Caco-2 (cell line): Measurements from ENCODE around the gene ABHD12. TPM values are rescaled to one million over a fixed set of nuclear protein-coding genes. Genes with fewer than 3 reads are reported as not detected.

Experiments
- BruUV-seq: library from RNA; stranded (reverse); fragments of 400-500 nt; replicated peaks from 2 replicates; lab custom pipeline; 2021; lab: Mats Ljungman, UMichigan
- CTCF ChIA-PET: fragments of 300-600 bp; sonication (Branson Sonifier 250); formaldehyde crosslinking; loops from one replicate; lab custom pipeline; 2022; ENCODE audit warnings: antibody characterized with exemption; lab: Charles Lee
- POLR2A ChIA-PET: fragments of 300-600 bp; sonication (Branson Sonifier 250); formaldehyde crosslinking; loops from one replicate; lab custom pipeline; 2022; ENCODE audit warnings: antibody characterized with exemption; lab: Charles Lee
- DNase-seq, 2 experiments: peaks; one replicate each; pipeline versions ENCODE4 v3.0.0 to v3.0.0-alpha.2; 2020 to 2022
- H3K27me3 ChIP-seq: replicated peaks from 2 replicates; pipeline ENCODE4 v1.6.0; 2011; ENCODE audit warnings: low read length; ENCODE audit not compliant: control insufficient read depth, insufficient read depth
- H3K36me3 ChIP-seq: 2 replicates; pipeline ENCODE4 v1.5.1; 2011; ENCODE audit warnings: low read length; ENCODE audit not compliant: control insufficient read depth, insufficient read depth
- H3K4me1 ChIP-seq: fragments of 250-450 bp; sonication (Bioruptor Pico); 2 replicates; pipeline ENCODE4 v1.5.1; 2020; ENCODE audit warnings: mild to moderate bottlenecking
- H3K4me3 ChIP-seq: 2 replicates; pipeline ENCODE4 v1.5.1; 2011; ENCODE audit warnings: low read depth, mild to moderate bottlenecking, control low read depth, low read length
- H3K9me3 ChIP-seq: fragments of 250-450 bp; sonication (Bioruptor Pico); 2 replicates; pipeline ENCODE4 v1.5.1; 2020; ENCODE audit warnings: mild to moderate bottlenecking, moderate library complexity
- H3K27ac Mint-ChIP-seq: one replicate; pipeline ENCODE4 v1.8.0; 2022; ENCODE audit warnings: mixed read lengths; ENCODE audit not compliant: unreplicated experiment
- H3K27me3 Mint-ChIP-seq: one replicate; pipeline ENCODE4 v1.8.0; 2022; ENCODE audit warnings: mixed read lengths; ENCODE audit not compliant: insufficient read depth, unreplicated experiment
- H3K36me3 Mint-ChIP-seq: one replicate; pipeline ENCODE4 v1.8.0; 2022; ENCODE audit warnings: mild to moderate bottlenecking, mixed read lengths; ENCODE audit not compliant: insufficient read depth, unreplicated experiment
- H3K4me1 Mint-ChIP-seq: one replicate; pipeline ENCODE4 v1.8.0; 2022; ENCODE audit warnings: low read depth, mixed read lengths; ENCODE audit not compliant: unreplicated experiment
- H3K4me3 Mint-ChIP-seq: one replicate; pipeline ENCODE4 v1.8.0; 2022; ENCODE audit warnings: mild to moderate bottlenecking, moderate library complexity, mixed read lengths; ENCODE audit not compliant: unreplicated experiment
- H3K9me3 Mint-ChIP-seq: one replicate; pipeline ENCODE4 v1.8.0; 2022; ENCODE audit warnings: mixed read lengths; ENCODE audit not compliant: unreplicated experiment
- intact Hi-C: fragments of 100-400 bp; cut with micrococcal nuclease; formaldehyde crosslinking; loops from one replicate; pipeline ENCODE4 v1.10.0; 2022; ENCODE audit not compliant: unreplicated experiment
- total RNA-seq: library from RNA; stranded (reverse); gene quantifications from 2 replicates; pipeline ENCODE4 v1.2.3, GENCODE V29; 2022
- TF ChIP-seq, protein P1 (sequence below), 2 experiments: fragments of 200-600 bp in 1 of 2; IDR thresholded peaks; 1 replicate in 1 of 2; 2 replicates in 1 of 2; pipeline versions ENCODE4 v1.5.1 to v1.8.0; 2011 to 2022; ENCODE audit warnings: antibody characterized with exemption in 1 of 2, control low read depth in 1 of 2, inconsistent platforms in 1 of 2, low read depth in 1 of 2, low read length in 1 of 2, mild to moderate bottlenecking in 1 of 2, moderate library complexity in 1 of 2; ENCODE audit not compliant: insufficient read depth in 1 of 2, severe bottlenecking in 1 of 2, unreplicated experiment in 1 of 2

ABHD12 gene
- total RNA-seq, 1 experiment from 2014 or later, result 104 TPM

- H3K9me3 ChIP-seq, result no peaks in the 10 kb centered on the region
- Mint-ChIP-seq H3K4me1 (no peaks in the 10 kb centered on the region), H3K9me3 (no peaks in the 10 kb centered on the region), H3K36me3 (peaks cover 85% of the 10 kb centered on the region), H3K27ac (peak overlapping the region; percentile 65), H3K4me3 (no peak overlapping the region), H3K27me3 (no peaks in the 10 kb centered on the region)
- peaks cover 4% of the 10 kb centered on the region; the same call in 1 of the 2 replicates for H3K36me3 ChIP-seq
- BruUV-seq, result no TSS peak
- H3K4me3 ChIP-seq, result no peak overlapping the region
- no peaks in the 10 kb centered on the region for H3K27me3 ChIP-seq
- CTCF ChIA-PET, result interaction anchor here (0.5 to 1.5 kb wide), 4 partner anchors 47 to 480 kb away, joined by 3 to 6 read pairs (median 4); no protein-coding TSS in a partner anchor
- intact Hi-C loops, result loop anchor here (5.0 to 10.0 kb wide), 2 partner anchors 108 to 281 kb away; no protein-coding TSS in a partner anchor
- DNase-seq, result no peak
- no peaks in the 10 kb centered on the region for H3K4me1 ChIP-seq
- TF ChIP-seq, protein P1, sequence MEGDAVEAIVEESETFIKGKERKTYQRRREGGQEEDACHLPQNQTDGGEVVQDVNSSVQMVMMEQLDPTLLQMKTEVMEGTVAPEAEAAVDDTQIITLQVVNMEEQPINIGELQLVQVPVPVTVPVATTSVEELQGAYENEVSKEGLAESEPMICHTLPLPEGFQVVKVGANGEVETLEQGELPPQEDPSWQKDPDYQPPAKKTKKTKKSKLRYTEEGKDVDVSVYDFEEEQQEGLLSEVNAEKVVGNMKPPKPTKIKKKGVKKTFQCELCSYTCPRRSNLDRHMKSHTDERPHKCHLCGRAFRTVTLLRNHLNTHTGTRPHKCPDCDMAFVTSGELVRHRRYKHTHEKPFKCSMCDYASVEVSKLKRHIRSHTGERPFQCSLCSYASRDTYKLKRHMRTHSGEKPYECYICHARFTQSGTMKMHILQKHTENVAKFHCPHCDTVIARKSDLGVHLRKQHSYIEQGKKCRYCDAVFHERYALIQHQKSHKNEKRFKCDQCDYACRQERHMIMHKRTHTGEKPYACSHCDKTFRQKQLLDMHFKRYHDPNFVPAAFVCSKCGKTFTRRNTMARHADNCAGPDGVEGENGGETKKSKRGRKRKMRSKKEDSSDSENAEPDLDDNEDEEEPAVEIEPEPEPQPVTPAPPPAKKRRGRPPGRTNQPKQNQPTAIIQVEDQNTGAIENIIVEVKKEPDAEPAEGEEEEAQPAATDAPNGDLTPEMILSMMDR (IDR thresholded peaks at IDR 0.05; ENCODE audit: insufficient read depth in 1 of 2, low read depth in 1 of 2, low read length in 1 of 2, severe bottlenecking in 1 of 2, unreplicated experiment in 1 of 2), result no peak
- POLR2A ChIA-PET, result no interaction called here
Measured at GRCh38 chr20:25293910-25294458, 96.7 kb downstream of the ABHD12 start.

DNA sequence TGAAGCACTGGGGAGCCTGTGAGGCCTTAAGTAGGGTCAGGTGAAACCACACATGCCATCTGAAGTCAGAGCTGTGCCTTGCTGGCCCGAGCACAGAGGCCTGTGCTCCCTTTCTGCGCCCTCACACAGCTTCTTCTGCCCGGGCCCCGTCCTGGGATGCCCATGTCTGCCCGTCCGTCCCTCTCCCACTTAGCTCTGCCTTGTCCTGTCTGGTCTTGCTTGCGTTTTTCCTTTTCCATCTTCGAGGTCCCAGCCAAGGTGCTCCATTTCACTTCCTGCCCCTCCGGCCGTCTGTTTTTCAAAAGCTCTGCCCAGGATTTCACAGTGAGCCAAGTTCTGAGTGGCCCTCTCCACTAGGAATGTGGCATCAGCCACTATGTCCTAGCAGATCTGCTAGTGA, 97.1 kb downstream of the ABHD12 start:
- no TSS peak for BruUV-seq
- Histone ChIP-seq H3K4me1 (no peaks in the 10 kb centered on the region), H3K36me3 (peaks cover 4% of the 10 kb centered on the region; the same call in 1 of the 2 replicates), H3K4me3 (no peak overlapping the region), H3K27me3 (no peaks in the 10 kb centered on the region), H3K9me3 (no peaks in the 10 kb centered on the region)
- TF ChIP-seq, protein P1 (IDR thresholded peaks at IDR 0.05; ENCODE audit: insufficient read depth in 1 of 2, low read depth in 1 of 2, low read length in 1 of 2, severe bottlenecking in 1 of 2, unreplicated experiment in 1 of 2), result no peak
- no peaks in the 10 kb centered on the region for H3K4me1 Mint-ChIP-seq
- no peak for DNase-seq
- ChIA-PET CTCF (interaction anchor here (0.5 to 1.5 kb wide), 5 partner anchors 45 to 480 kb away, joined by 3 to 6 read pairs (median 4); partner anchors contain the start of gene PYGB), POLR2A (no interaction called here)
- no peaks in the 10 kb centered on the region for H3K9me3 Mint-ChIP-seq
- intact Hi-C loops, result loop anchor here (5.0 to 10.0 kb wide), 2 partner anchors 109 to 281 kb away; no protein-coding TSS in a partner anchor
- no peaks in the 10 kb centered on the region for H3K27me3 Mint-ChIP-seq
- H3K4me3 Mint-ChIP-seq, result no peak overlapping the region
- H3K27ac Mint-ChIP-seq, result peak overlapping the region; percentile 65
- H3K36me3 Mint-ChIP-seq, result peaks cover 85% of the 10 kb centered on the region

DNA sequence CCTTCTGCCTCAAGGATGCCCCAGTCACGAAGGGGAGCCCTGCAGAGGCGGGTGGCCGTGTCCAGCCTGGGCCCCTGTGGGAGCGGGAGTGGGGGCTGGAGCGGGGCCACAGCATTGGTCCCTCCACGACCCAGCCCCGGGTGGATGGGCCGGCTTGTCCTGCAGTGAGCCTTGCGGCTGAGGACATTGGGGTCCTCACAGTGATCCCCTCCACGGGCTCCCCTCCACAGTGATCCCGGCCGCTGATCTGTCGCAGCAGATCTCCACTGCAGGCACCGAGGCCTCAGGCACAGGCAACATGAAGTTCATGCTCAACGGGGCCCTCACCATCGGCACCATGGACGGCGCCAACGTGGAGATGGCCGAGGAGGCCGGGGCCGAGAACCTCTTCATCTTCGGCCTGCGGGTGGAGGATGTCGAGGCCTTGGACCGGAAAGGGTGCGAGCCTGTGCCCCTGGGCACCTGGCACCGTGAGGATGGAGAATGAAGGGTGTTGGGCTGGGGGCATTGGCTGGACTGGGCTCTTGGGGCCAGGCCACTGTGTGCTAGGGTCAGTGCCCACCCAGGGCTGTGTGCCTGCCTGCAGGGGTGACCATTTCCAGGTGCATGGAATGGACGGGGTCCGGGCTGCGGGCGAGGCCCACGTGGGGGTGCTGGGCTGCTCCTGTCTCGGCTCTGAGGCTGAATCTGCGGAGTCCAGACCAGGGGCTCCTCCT, 98.3 kb downstream of the ABHD12 start:
- H3K36me3 ChIP-seq, result peaks cover 4% of the 10 kb centered on the region; the same call in 1 of the 2 replicates
- H3K27me3 ChIP-seq, result no peaks in the 10 kb centered on the region
- no peak overlapping the region for H3K4me3 ChIP-seq
- H3K9me3 Mint-ChIP-seq, result no peaks in the 10 kb centered on the region
- TF ChIP-seq, protein P1 (IDR thresholded peaks at IDR 0.05; ENCODE audit: insufficient read depth in 1 of 2, low read depth in 1 of 2, low read length in 1 of 2, severe bottlenecking in 1 of 2, unreplicated experiment in 1 of 2), result no peak
- no peak for DNase-seq
- no TSS peak for BruUV-seq
- intact Hi-C loops, result loop anchor here (5.0 to 10.0 kb wide), 2 partner anchors 110 to 282 kb away; no protein-coding TSS in a partner anchor
- peaks cover 79% of the 10 kb centered on the region for H3K36me3 Mint-ChIP-seq
- no peak overlapping the region for H3K27ac Mint-ChIP-seq
- H3K9me3 ChIP-seq, result no peaks in the 10 kb centered on the region
- no peaks in the 10 kb centered on the region for H3K4me1 ChIP-seq
- POLR2A ChIA-PET, result no interaction called here
- H3K4me1 Mint-ChIP-seq, result no peaks in the 10 kb centered on the region
- H3K27me3 Mint-ChIP-seq, result no peaks in the 10 kb centered on the region
- no peak overlapping the region for H3K4me3 Mint-ChIP-seq
- CTCF ChIA-PET, result interaction anchor here (0.8 to 1.5 kb wide), 2 partner anchors 44 to 106 kb away, joined by 4 to 6 read pairs; partner anchors contain the start of gene PYGB
